ENCODE results near the gene EMC9. TPM values are rescaled to one million over a fixed set of nuclear protein-coding genes. Genes with fewer than 3 reads are reported as not detected.

EMC9 gene
- total RNA-seq, 1 donor from 2014 or later = 18.5 TPM

DNA sequence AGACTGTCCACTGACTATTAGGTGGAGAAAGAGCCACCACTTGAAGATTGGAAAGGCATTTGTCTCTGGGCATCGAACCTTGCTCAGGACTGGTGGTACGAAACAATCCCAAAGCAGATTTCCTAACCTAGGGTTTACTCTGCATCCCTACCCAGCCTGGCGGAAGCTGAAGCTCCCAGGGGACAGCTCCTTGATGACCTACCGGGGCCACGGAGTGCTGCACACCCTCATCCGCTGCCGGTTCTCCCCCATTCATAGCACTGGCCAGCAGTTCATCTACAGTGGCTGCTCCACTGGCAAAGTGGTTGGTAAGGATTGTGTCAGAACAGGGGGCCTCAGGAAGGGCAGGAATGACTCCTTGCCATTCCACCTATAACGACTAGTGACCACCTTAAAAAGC, 20.2 kb downstream of the EMC9 start:
- no peak for DNase-seq (ENCODE audit: low read depth)
- Histone ChIP-seq H4K20me1 (ENCODE audit: insufficient read depth, low read length) (no peaks in the 10 kb centered on the region), H2AFZ (ENCODE audit: low read depth, low read length) (no peak overlapping the region), H3K27me3 (ENCODE audit: insufficient read depth, low read length) (no peaks in the 10 kb centered on the region), H3K79me2 (ENCODE audit: insufficient read depth, low read length) (peaks cover 6% of the 10 kb centered on the region), H3K36me3 (ENCODE audit: insufficient read depth, low read length) (peaks cover 30% of the 10 kb centered on the region), H3K27ac (ENCODE audit: low read depth, low read length) (no peak overlapping the region), H3K4me1 (ENCODE audit: insufficient read depth, low read length) (no peaks in the 10 kb centered on the region), H3K4me3 (ENCODE audit: insufficient read depth, low read depth, low read length) (no peak overlapping the region), H3K9ac (ENCODE audit: low read length) (no peak overlapping the region), H3K9me3 (ENCODE audit: insufficient read depth, low read depth, low read length) (no peaks in the 10 kb centered on the region), H3K4me2 (ENCODE audit: low read length) (no peak overlapping the region)
- TF ChIP-seq, protein P1, sequence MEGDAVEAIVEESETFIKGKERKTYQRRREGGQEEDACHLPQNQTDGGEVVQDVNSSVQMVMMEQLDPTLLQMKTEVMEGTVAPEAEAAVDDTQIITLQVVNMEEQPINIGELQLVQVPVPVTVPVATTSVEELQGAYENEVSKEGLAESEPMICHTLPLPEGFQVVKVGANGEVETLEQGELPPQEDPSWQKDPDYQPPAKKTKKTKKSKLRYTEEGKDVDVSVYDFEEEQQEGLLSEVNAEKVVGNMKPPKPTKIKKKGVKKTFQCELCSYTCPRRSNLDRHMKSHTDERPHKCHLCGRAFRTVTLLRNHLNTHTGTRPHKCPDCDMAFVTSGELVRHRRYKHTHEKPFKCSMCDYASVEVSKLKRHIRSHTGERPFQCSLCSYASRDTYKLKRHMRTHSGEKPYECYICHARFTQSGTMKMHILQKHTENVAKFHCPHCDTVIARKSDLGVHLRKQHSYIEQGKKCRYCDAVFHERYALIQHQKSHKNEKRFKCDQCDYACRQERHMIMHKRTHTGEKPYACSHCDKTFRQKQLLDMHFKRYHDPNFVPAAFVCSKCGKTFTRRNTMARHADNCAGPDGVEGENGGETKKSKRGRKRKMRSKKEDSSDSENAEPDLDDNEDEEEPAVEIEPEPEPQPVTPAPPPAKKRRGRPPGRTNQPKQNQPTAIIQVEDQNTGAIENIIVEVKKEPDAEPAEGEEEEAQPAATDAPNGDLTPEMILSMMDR (IDR thresholded peaks at IDR 0.05; ENCODE audit: insufficient read depth, low read depth, low read length) = no peak
- no peak for TF ChIP-seq EZH2 (IDR thresholded peaks at IDR 0.05; ENCODE audit: insufficient read depth, low read length)
- H3K4me3 Mint-ChIP-seq (ENCODE audit: unreplicated experiment) = no peak overlapping the region
- H3K4me1 Mint-ChIP-seq (ENCODE audit: low read depth, unreplicated experiment) = no peaks in the 10 kb centered on the region
- peaks cover 34% of the 10 kb centered on the region for H3K36me3 Mint-ChIP-seq (ENCODE audit: low read depth, unreplicated experiment)
- H3K9me3 Mint-ChIP-seq (ENCODE audit: unreplicated experiment) = no peaks in the 10 kb centered on the region
- no peak overlapping the region for H3K27ac Mint-ChIP-seq (ENCODE audit: unreplicated experiment)
- FAIRE-seq = no peak
- no peaks in the 10 kb centered on the region for H3K27me3 Mint-ChIP-seq (ENCODE audit: low read depth, unreplicated experiment)

DNA sequence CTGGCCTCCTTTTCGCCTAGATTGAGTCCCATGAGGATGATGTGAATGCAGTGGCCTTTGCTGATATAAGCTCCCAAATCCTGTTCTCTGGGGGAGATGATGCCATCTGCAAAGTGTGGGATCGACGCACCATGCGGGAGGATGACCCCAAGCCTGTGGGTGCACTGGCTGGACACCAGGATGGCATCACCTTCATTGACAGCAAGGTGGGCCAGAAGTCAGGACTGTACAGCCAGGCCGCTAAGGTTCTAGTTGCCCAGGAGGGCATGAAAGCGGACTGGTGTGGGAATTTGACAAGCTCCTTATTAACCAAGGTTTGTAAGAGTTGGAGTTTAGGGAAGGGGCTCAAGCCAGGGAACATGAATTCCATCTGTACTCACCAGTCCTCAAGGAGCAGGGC, 21.7 kb downstream of the EMC9 start:
- Histone ChIP-seq H3K79me2 (ENCODE audit: insufficient read depth, low read length) (peaks cover 7% of the 10 kb centered on the region), H4K20me1 (ENCODE audit: insufficient read depth, low read length) (no peaks in the 10 kb centered on the region), H3K36me3 (ENCODE audit: insufficient read depth, low read length) (peaks cover 30% of the 10 kb centered on the region), H2AFZ (ENCODE audit: low read depth, low read length) (no peak overlapping the region), H3K4me3 (ENCODE audit: insufficient read depth, low read depth, low read length) (no peak overlapping the region), H3K27ac (ENCODE audit: low read depth, low read length) (no peak overlapping the region), H3K9me3 (ENCODE audit: insufficient read depth, low read depth, low read length) (no peaks in the 10 kb centered on the region), H3K4me1 (ENCODE audit: insufficient read depth, low read length) (peaks cover 8% of the 10 kb centered on the region), H3K4me2 (ENCODE audit: low read length) (no peak overlapping the region), H3K9ac (ENCODE audit: low read length) (no peak overlapping the region), H3K27me3 (ENCODE audit: insufficient read depth, low read length) (no peaks in the 10 kb centered on the region)
- Mint-ChIP-seq H3K36me3 (ENCODE audit: low read depth, unreplicated experiment) (peaks cover 36% of the 10 kb centered on the region), H3K4me3 (ENCODE audit: unreplicated experiment) (no peak overlapping the region), H3K27ac (ENCODE audit: unreplicated experiment) (no peak overlapping the region), H3K4me1 (ENCODE audit: low read depth, unreplicated experiment) (peaks cover 8% of the 10 kb centered on the region), H3K9me3 (ENCODE audit: unreplicated experiment) (no peaks in the 10 kb centered on the region), H3K27me3 (ENCODE audit: low read depth, unreplicated experiment) (no peaks in the 10 kb centered on the region)
- DNase-seq (ENCODE audit: low read depth) = no peak
- no peak for FAIRE-seq
- TF ChIP-seq, protein P1 (IDR thresholded peaks at IDR 0.05; ENCODE audit: insufficient read depth, low read depth, low read length) = no peak
- no peak for TF ChIP-seq EZH2 (IDR thresholded peaks at IDR 0.05; ENCODE audit: insufficient read depth, low read length)

DNA sequence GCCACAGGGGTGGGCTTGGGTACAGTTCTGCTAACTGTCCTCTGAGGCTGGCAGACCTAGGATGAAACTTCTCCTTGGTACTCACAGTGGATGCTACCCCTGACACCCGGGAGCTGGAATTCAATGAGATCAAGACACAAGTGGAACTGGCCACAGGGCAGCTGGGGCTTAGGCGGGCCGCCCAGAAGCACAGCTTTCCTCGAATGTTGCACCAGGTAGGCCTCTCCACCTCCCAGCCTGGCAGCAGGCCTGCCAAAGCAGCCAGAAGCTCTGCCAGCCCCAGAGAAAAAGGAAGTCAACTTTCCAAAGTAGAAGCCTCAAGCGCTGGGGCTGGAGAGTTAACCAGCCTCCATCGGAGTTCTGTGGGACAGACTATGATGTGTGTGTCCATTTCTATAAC, 24.2 kb downstream of the EMC9 start:
- DNase-seq (ENCODE audit: low read depth) (no peak), FAIRE-seq (no peak)
- Mint-ChIP-seq H3K4me1 (ENCODE audit: low read depth, unreplicated experiment) (peaks cover 8% of the 10 kb centered on the region), H3K36me3 (ENCODE audit: low read depth, unreplicated experiment) (peaks cover 23% of the 10 kb centered on the region), H3K27ac (ENCODE audit: unreplicated experiment) (no peak overlapping the region), H3K27me3 (ENCODE audit: low read depth, unreplicated experiment) (no peaks in the 10 kb centered on the region), H3K4me3 (ENCODE audit: unreplicated experiment) (no peak overlapping the region), H3K9me3 (ENCODE audit: unreplicated experiment) (no peaks in the 10 kb centered on the region)
- Histone ChIP-seq H3K79me2 (ENCODE audit: insufficient read depth, low read length) (peaks cover 7% of the 10 kb centered on the region), H3K36me3 (ENCODE audit: insufficient read depth, low read length) (peaks cover 30% of the 10 kb centered on the region), H3K4me2 (ENCODE audit: low read length) (no peak overlapping the region), H3K9me3 (ENCODE audit: insufficient read depth, low read depth, low read length) (no peaks in the 10 kb centered on the region), H3K4me1 (ENCODE audit: insufficient read depth, low read length) (peaks cover 13% of the 10 kb centered on the region), H3K4me3 (ENCODE audit: insufficient read depth, low read depth, low read length) (no peak overlapping the region), H4K20me1 (ENCODE audit: insufficient read depth, low read length) (no peaks in the 10 kb centered on the region), H3K27ac (ENCODE audit: low read depth, low read length) (no peak overlapping the region), H2AFZ (ENCODE audit: low read depth, low read length) (no peak overlapping the region), H3K9ac (ENCODE audit: low read length) (no peak overlapping the region), H3K27me3 (ENCODE audit: insufficient read depth, low read length) (no peaks in the 10 kb centered on the region)
- TF ChIP-seq, protein P1 (IDR thresholded peaks at IDR 0.05; ENCODE audit: insufficient read depth, low read depth, low read length) = no peak
- TF ChIP-seq EZH2 (IDR thresholded peaks at IDR 0.05; ENCODE audit: insufficient read depth, low read length) = no peak
